Activated naive CD4-positive, alpha-beta T cell (primary cell): ENCODE measurements around the gene PSMA7.
"Not testable (repeated sequence)": the region's sequence is repeated elsewhere in the genome, so short reads cannot be mapped to it uniquely, and the experiment has no call there.

Experiments used
- DNase-seq, 4 experiments: peaks; one replicate each; lab custom pipeline; 2025; lab: John Stamatoyannopoulos, UW

PSMA7 gene

GRCh38 chr20:62119591-62120364 lies 23.4 kb downstream of the PSMA7 start:
- no peak for DNase-seq

GRCh38 chr20:62119115-62119514 lies 24.1 kb downstream of the PSMA7 start:
- DNase-seq = no peak

GRCh38 chr20:62118113-62119043 lies 24.8 kb downstream of the PSMA7 start:
- no peak for DNase-seq

- peak in 2 of 4 experiments; percentile 60 to 64 for DNase-seq
Observed at GRCh38 chr20:62117658-62118057, 25.5 kb downstream of the PSMA7 start.

GRCh38 chr20:62117362-62117646 lies 25.9 kb downstream of the PSMA7 start:
- DNase-seq = no peak

- no peak for DNase-seq
Observed at GRCh38 chr20:62116558-62117361, 26.4 kb downstream of the PSMA7 start.

GRCh38 chr20:62115800-62116407 lies 27.3 kb downstream of the PSMA7 start:
- not testable (repeated sequence) for DNase-seq

GRCh38 chr20:62114894-62115293 lies 28.3 kb downstream of the PSMA7 start:
- no peak for DNase-seq

GRCh38 chr20:62112368-62112767 lies 30.8 kb downstream of the PSMA7 start:
- DNase-seq = no peak

GRCh38 chr20:62111148-62111547 lies 32.0 kb downstream of the PSMA7 start:
- no peak for DNase-seq

GRCh38 chr20:62105592-62105991 lies 37.6 kb downstream of the PSMA7 start:
- no peak for DNase-seq

GRCh38 chr20:62104791-62105345 lies 38.3 kb downstream of the PSMA7 start:
- no peak for DNase-seq

- DNase-seq = no peak
Observed at GRCh38 chr20:62104234-62104789, 38.9 kb downstream of the PSMA7 start.

GRCh38 chr20:62103508-62104233 lies 39.5 kb downstream of the PSMA7 start:
- DNase-seq = no peak

GRCh38 chr20:62101078-62101477 lies 42.1 kb downstream of the PSMA7 start:
- no peak for DNase-seq

GRCh38 chr20:62097881-62098407 lies 45.2 kb downstream of the PSMA7 start:
- DNase-seq = no peak

GRCh38 chr20:62096421-62097380 lies 46.5 kb downstream of the PSMA7 start:
- no peak for DNase-seq

- DNase-seq = no peak
Observed at GRCh38 chr20:62089393-62089792, 53.8 kb downstream of the PSMA7 start.
